H9 (cell line): ENCODE results near the gene RAPSN. TPM values are rescaled to one million over a fixed set of nuclear protein-coding genes. Genes with fewer than 3 reads are reported as not detected.

Experiments used
- DNase-seq: peaks from one replicate; pipeline ENCODE4 v3.0.0-alpha.2; 2017
- H2AFZ ChIP-seq: one replicate; pipeline ENCODE4 v1.6.1; 2013; ENCODE audit warnings: mild to moderate bottlenecking, low read length, control low read depth, moderate library complexity
- H2AK5ac ChIP-seq: 2 replicates; pipeline ENCODE4 v1.6.1; 2013; ENCODE audit warnings: low read length, control low read depth, mixed read lengths; ENCODE audit not compliant: insufficient read length
- H2BK120ac ChIP-seq: one replicate; pipeline ENCODE4 v1.6.1; 2013; ENCODE audit warnings: low read depth, mild to moderate bottlenecking, low read length, control low read depth, inconsistent platforms; ENCODE audit not compliant: poor library complexity, severe bottlenecking
- H2BK12ac ChIP-seq: 2 replicates; pipeline ENCODE4 v1.6.1; 2013; ENCODE audit warnings: low read length, control low read depth, mixed read lengths, low read depth; ENCODE audit not compliant: insufficient read length
- H2BK15ac ChIP-seq: 2 replicates; pipeline ENCODE4 v1.6.1; 2013; ENCODE audit warnings: low read depth, low read length, control low read depth
- H2BK20ac ChIP-seq: one replicate; pipeline ENCODE4 v1.6.1; 2013; ENCODE audit warnings: low read depth, mild to moderate bottlenecking, low read length, control low read depth, inconsistent platforms; ENCODE audit not compliant: poor library complexity, severe bottlenecking
- H2BK5ac ChIP-seq: 2 replicates; pipeline ENCODE4 v1.6.1; 2013; ENCODE audit warnings: low read length, control low read depth, mixed read lengths; ENCODE audit not compliant: insufficient read length
- H3K14ac ChIP-seq: 2 replicates; pipeline ENCODE4 v1.6.1; 2013; ENCODE audit warnings: low read length, control low read depth; ENCODE audit not compliant: insufficient read depth
- H3K18ac ChIP-seq: 2 replicates; pipeline ENCODE4 v1.6.1; 2013; ENCODE audit warnings: low read depth, mild to moderate bottlenecking, mixed read lengths, low read length, control low read depth; ENCODE audit not compliant: insufficient read length
- H3K23ac ChIP-seq: 2 replicates; pipeline ENCODE4 v1.6.1; 2013; ENCODE audit warnings: low read length, control low read depth, mixed read lengths, low read depth; ENCODE audit not compliant: insufficient read length
- H3K23me2 ChIP-seq: 2 replicates; pipeline ENCODE4 v1.6.1; 2013; ENCODE audit warnings: low read depth, mild to moderate bottlenecking, mixed read lengths, low read length, control low read depth; ENCODE audit not compliant: insufficient read length, poor library complexity, severe bottlenecking
- H3K27ac ChIP-seq: 2 replicates; pipeline ENCODE4 v1.5.1; 2013; ENCODE audit warnings: low read length, control low read depth, mixed read lengths, low read depth; ENCODE audit not compliant: insufficient read length
- H3K27me3 ChIP-seq: 2 replicates; pipeline ENCODE4 v1.6.1; 2013; ENCODE audit warnings: low read length, control low read depth, inconsistent platforms; ENCODE audit not compliant: insufficient read depth
- H3K4ac ChIP-seq: 2 replicates; pipeline ENCODE4 v1.6.1; 2013; ENCODE audit warnings: low read depth, mild to moderate bottlenecking, control low read depth, inconsistent platforms, low read length, moderate library complexity
- H3K4me1 ChIP-seq: 2 replicates; pipeline ENCODE4 v1.6.1; 2013; ENCODE audit warnings: low read length, control low read depth, inconsistent platforms; ENCODE audit not compliant: insufficient read depth
- H3K4me2 ChIP-seq: 2 replicates; pipeline ENCODE4 v1.6.1; 2013; ENCODE audit warnings: low read length, control low read depth, mixed read lengths; ENCODE audit not compliant: insufficient read length, insufficient read depth
- H3K56ac ChIP-seq: 2 replicates; pipeline ENCODE4 v1.6.1; 2013; ENCODE audit warnings: low read depth, mild to moderate bottlenecking, mixed read lengths, low read length, control low read depth; ENCODE audit not compliant: insufficient read length
- H3K79me1 ChIP-seq: 2 replicates; pipeline ENCODE4 v1.6.1; 2013; ENCODE audit warnings: low read depth, mild to moderate bottlenecking, moderate library complexity, low read length, control low read depth, inconsistent platforms; ENCODE audit not compliant: insufficient read depth, poor library complexity, severe bottlenecking
- H3K79me2 ChIP-seq: 2 replicates; pipeline ENCODE4 v1.6.1; 2013; ENCODE audit warnings: low read length, control low read depth, inconsistent platforms; ENCODE audit not compliant: insufficient read depth
- H3K9ac ChIP-seq: 2 replicates; pipeline ENCODE4 v1.6.1; 2013; ENCODE audit warnings: low read length, control low read depth, mixed read lengths; ENCODE audit not compliant: insufficient read length; ENCODE audit errors: extremely low read depth
- H3K9me3 ChIP-seq: one replicate; pipeline ENCODE4 v1.6.1; 2013; ENCODE audit warnings: low read depth, low read length, inconsistent platforms; ENCODE audit not compliant: control insufficient read depth
- H3T11ph ChIP-seq: one replicate; pipeline ENCODE4 v1.6.1; 2013; ENCODE audit warnings: mild to moderate bottlenecking, low read length, control low read depth, inconsistent platforms
- H4K20me1 ChIP-seq: one replicate; pipeline ENCODE4 v1.6.1; 2013; ENCODE audit not compliant: control insufficient read depth, insufficient read length, insufficient read depth
- H4K5ac ChIP-seq: 2 replicates; pipeline ENCODE4 v1.6.1; 2013; ENCODE audit warnings: low read depth, mild to moderate bottlenecking, mixed read lengths, low read length, control low read depth; ENCODE audit not compliant: insufficient read length
- H4K8ac ChIP-seq: replicated peaks from 2 replicates; pipeline ENCODE4 v1.6.1; 2013; ENCODE audit warnings: low read length, control low read depth, mixed read lengths, low read depth; ENCODE audit not compliant: insufficient read length
- H4K91ac ChIP-seq: 2 replicates; pipeline ENCODE4 v1.6.1; 2013; ENCODE audit warnings: low read depth, mild to moderate bottlenecking, moderate library complexity, mixed read lengths, low read length, control low read depth; ENCODE audit not compliant: insufficient read length
- H3K27ac Mint-ChIP-seq, 3 experiments: 2 replicates in 2 of 3; 3 replicates in 1 of 3; pipeline ENCODE4 v1.8.0; 2020 to 2021; ENCODE audit warnings: mixed read lengths in 3 of 3, mild to moderate bottlenecking in 1 of 3, moderate library complexity in 1 of 3
- H3K27me3 Mint-ChIP-seq: 2 replicates; pipeline ENCODE4 v1.8.0; 2021; ENCODE audit warnings: low read depth, mild to moderate bottlenecking, moderate library complexity, mixed read lengths
- H3K36me3 Mint-ChIP-seq, 3 experiments: 2 replicates in 2 of 3; 3 replicates in 1 of 3; pipeline ENCODE4 v1.8.0; 2020 to 2021; ENCODE audit warnings: low read depth in 3 of 3, mixed read lengths in 3 of 3; ENCODE audit not compliant: insufficient read depth in 1 of 3
- H3K4me1 Mint-ChIP-seq, 2 experiments: 2 replicates each; pipeline ENCODE4 v1.8.0; 2020; ENCODE audit warnings: mixed read lengths in 2 of 2
- H3K4me3 Mint-ChIP-seq, 2 experiments: 2 replicates in 1 of 2; 3 replicates in 1 of 2; pipeline ENCODE4 v1.8.0; 2020 to 2021; ENCODE audit warnings: mild to moderate bottlenecking in 2 of 2, mixed read lengths in 2 of 2, moderate library complexity in 1 of 2
- H3K9me3 Mint-ChIP-seq, 2 experiments: 2 replicates in 1 of 2; 3 replicates in 1 of 2; pipeline ENCODE4 v1.8.0; 2020; ENCODE audit warnings: mild to moderate bottlenecking in 2 of 2, mixed read lengths in 2 of 2, moderate library complexity in 1 of 2
- WGBS: extraction: QIAGEN DNeasy Blood & Tissue Kit; methylation state at CpG from one replicate; pipeline ENCODE4 v1.1.7; 2013; ENCODE audit warnings: missing lambda C conversion rate, low lambda C conversion rate, mixed read lengths; ENCODE audit not compliant: insufficient read length; ENCODE audit errors: extremely low coverage; 5-methylcytosine and 5-hydroxymethylcytosine counted together
- total RNA-seq: library from RNA; stranded (reverse); gene quantifications from 2 replicates; pipeline ENCODE4 v1.2.1, GENCODE V29; 2021
- TF ChIP-seq, protein P1 (sequence below): fragments of 200-600 bp; sonication (generic); conservative IDR thresholded peaks from 3 replicates; pipeline ENCODE4 v1.8.0; 2021; ENCODE audit warnings: antibody characterized with exemption, mild to moderate bottlenecking

RAPSN gene
- total RNA-seq, 1 experiment from 2014 or later, result 0.48 TPM

GRCh38 chr11:47485107-47485506 is 36.2 kb upstream of the RAPSN start:
- no peak for DNase-seq
- H3K4me2 ChIP-seq, result no peak overlapping the region
- no peaks in the 10 kb centered on the region for H3K27me3 ChIP-seq
- Mint-ChIP-seq H3K36me3 (peaks cover 48 to 81% (median 72%) of the 10 kb centered on the region in 3 experiments; a peak in 6 of 7 replicates), H3K27me3 (no peaks in the 10 kb centered on the region), H3K27ac (no peak overlapping the region; a peak in 1 of 7 replicates), H3K4me1 (no peaks in the 10 kb centered on the region), H3K9me3 (no peaks in the 10 kb centered on the region), H3K4me3 (no peak overlapping the region)
- H3K18ac ChIP-seq, result no peak overlapping the region
- no CpG with 5 or more reads among the region's 7 CpGs for WGBS
- no peaks in the 10 kb centered on the region for H3K23me2 ChIP-seq
- H2BK120ac ChIP-seq, result no peak overlapping the region
- no peak overlapping the region for H2AK5ac ChIP-seq
- H3K23ac ChIP-seq, result no peak overlapping the region
- no peak overlapping the region for H2AFZ ChIP-seq
- H3K9me3 ChIP-seq, result no peaks in the 10 kb centered on the region
- H4K8ac ChIP-seq, result no peak overlapping the region
- H3K56ac ChIP-seq, result no peak overlapping the region
- H3K79me1 ChIP-seq, result no peaks in the 10 kb centered on the region
- TF ChIP-seq, protein P1, sequence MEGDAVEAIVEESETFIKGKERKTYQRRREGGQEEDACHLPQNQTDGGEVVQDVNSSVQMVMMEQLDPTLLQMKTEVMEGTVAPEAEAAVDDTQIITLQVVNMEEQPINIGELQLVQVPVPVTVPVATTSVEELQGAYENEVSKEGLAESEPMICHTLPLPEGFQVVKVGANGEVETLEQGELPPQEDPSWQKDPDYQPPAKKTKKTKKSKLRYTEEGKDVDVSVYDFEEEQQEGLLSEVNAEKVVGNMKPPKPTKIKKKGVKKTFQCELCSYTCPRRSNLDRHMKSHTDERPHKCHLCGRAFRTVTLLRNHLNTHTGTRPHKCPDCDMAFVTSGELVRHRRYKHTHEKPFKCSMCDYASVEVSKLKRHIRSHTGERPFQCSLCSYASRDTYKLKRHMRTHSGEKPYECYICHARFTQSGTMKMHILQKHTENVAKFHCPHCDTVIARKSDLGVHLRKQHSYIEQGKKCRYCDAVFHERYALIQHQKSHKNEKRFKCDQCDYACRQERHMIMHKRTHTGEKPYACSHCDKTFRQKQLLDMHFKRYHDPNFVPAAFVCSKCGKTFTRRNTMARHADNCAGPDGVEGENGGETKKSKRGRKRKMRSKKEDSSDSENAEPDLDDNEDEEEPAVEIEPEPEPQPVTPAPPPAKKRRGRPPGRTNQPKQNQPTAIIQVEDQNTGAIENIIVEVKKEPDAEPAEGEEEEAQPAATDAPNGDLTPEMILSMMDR, result no peak
- no peak overlapping the region for H4K5ac ChIP-seq
- H3K4me1 ChIP-seq, result no peaks in the 10 kb centered on the region
- H3K14ac ChIP-seq, result no peak overlapping the region
- H3K79me2 ChIP-seq, result no peaks in the 10 kb centered on the region
- no peak overlapping the region for H3K27ac ChIP-seq
- H2BK12ac ChIP-seq, result no peak overlapping the region
- H4K91ac ChIP-seq, result no peak overlapping the region
- H3K9ac ChIP-seq, result no peak overlapping the region
- no peak overlapping the region for H2BK5ac ChIP-seq
- H2BK20ac ChIP-seq, result no peak overlapping the region
- H3K4ac ChIP-seq, result no peak overlapping the region
- no peak overlapping the region for H3T11ph ChIP-seq
- H4K20me1 ChIP-seq, result no peaks in the 10 kb centered on the region
- no peak overlapping the region for H2BK15ac ChIP-seq
